ENCODE measurements around the gene UHRF2.

The UHRF2 gene

GRCh38 chr9:6426117-6426516 is 13.1 kb downstream of the UHRF2 start:
- Histone ChIP-seq H3K4me1 (ENCODE audit: insufficient read depth, low read length, poor library complexity, severe bottlenecking) (peaks cover 32% of the 10 kb centered on the region), H3K27me3 (ENCODE audit: insufficient read depth, low read length, poor library complexity, severe bottlenecking) (no peaks in the 10 kb centered on the region), H3K79me2 (ENCODE audit: insufficient read depth, low read length) (peaks cover 99% of the 10 kb centered on the region), H3K36me3 (ENCODE audit: insufficient read depth, low read length) (peaks cover 44% of the 10 kb centered on the region; the same call in 1 of the 2 replicates), H4K20me1 (ENCODE audit: insufficient read depth, low read length, poor library complexity, severe bottlenecking) (peaks cover 86% of the 10 kb centered on the region), H3F3A (ENCODE audit: low read depth) (no peaks in the 10 kb centered on the region), H3K9me2 (replicated peaks; ENCODE audit: low read depth, low read length) (no peaks in the 10 kb centered on the region), H3K9me3 (ENCODE audit: insufficient read depth, low read depth, low read length) (no peaks in the 10 kb centered on the region), H3K9ac (ENCODE audit: low read depth, low read length, poor library complexity, severe bottlenecking) (no peak overlapping the region), H3K4me2 (ENCODE audit: low read depth, low read length, poor library complexity, severe bottlenecking) (peak overlapping the region; percentile 9), H3K4me3 (ENCODE audit: low read length, poor library complexity, severe bottlenecking) (no peak overlapping the region), H2AFZ (ENCODE audit: low read length) (no peak overlapping the region)
- TF ChIP-seq EZH2phosphoT487 (IDR thresholded peaks at IDR 0.05; ENCODE audit: borderline replicate concordance) (no peak), CTCF (conservative IDR thresholded peaks at IDR 0.05; ENCODE audit: low read length) (no peak)

- Histone ChIP-seq H3K9ac (ENCODE audit: low read depth, low read length, poor library complexity, severe bottlenecking) (no peak overlapping the region), H3K9me2 (replicated peaks; ENCODE audit: low read depth, low read length) (no peaks in the 10 kb centered on the region), H3F3A (ENCODE audit: low read depth) (no peaks in the 10 kb centered on the region), H3K36me3 (ENCODE audit: insufficient read depth, low read length) (peaks cover 37% of the 10 kb centered on the region; the same call in 1 of the 2 replicates), H3K27me3 (ENCODE audit: insufficient read depth, low read length, poor library complexity, severe bottlenecking) (no peaks in the 10 kb centered on the region), H3K4me2 (ENCODE audit: low read depth, low read length, poor library complexity, severe bottlenecking) (no peak overlapping the region), H3K9me3 (ENCODE audit: insufficient read depth, low read depth, low read length) (no peaks in the 10 kb centered on the region), H3K79me2 (ENCODE audit: insufficient read depth, low read length) (peaks cover 100% of the 10 kb centered on the region), H4K20me1 (ENCODE audit: insufficient read depth, low read length, poor library complexity, severe bottlenecking) (peaks cover 76% of the 10 kb centered on the region), H3K4me1 (ENCODE audit: insufficient read depth, low read length, poor library complexity, severe bottlenecking) (peaks cover 31% of the 10 kb centered on the region), H3K4me3 (ENCODE audit: low read length, poor library complexity, severe bottlenecking) (no peak overlapping the region), H2AFZ (ENCODE audit: low read length) (no peak overlapping the region)
- no peak for TF ChIP-seq CTCF (conservative IDR thresholded peaks at IDR 0.05; ENCODE audit: low read length)
- no peak for TF ChIP-seq EZH2phosphoT487 (IDR thresholded peaks at IDR 0.05; ENCODE audit: borderline replicate concordance)
Measured at GRCh38 chr9:6428940-6429889, 16.2 kb downstream of the UHRF2 start.

- no peak overlapping the region for H3K4me3 ChIP-seq (ENCODE audit: low read length, poor library complexity, severe bottlenecking)
- no peak overlapping the region for H3K4me2 ChIP-seq (ENCODE audit: low read depth, low read length, poor library complexity, severe bottlenecking)
- H2AFZ ChIP-seq (ENCODE audit: low read length), result no peak overlapping the region
- H3K79me2 ChIP-seq (ENCODE audit: insufficient read depth, low read length), result peaks cover 100% of the 10 kb centered on the region
- no peaks in the 10 kb centered on the region for H3F3A ChIP-seq (ENCODE audit: low read depth)
- peaks cover 43% of the 10 kb centered on the region; the same call in 1 of the 2 replicates for H3K36me3 ChIP-seq (ENCODE audit: insufficient read depth, low read length)
- no peak for TF ChIP-seq CTCF (conservative IDR thresholded peaks at IDR 0.05; ENCODE audit: low read length)
- no peak for TF ChIP-seq EZH2phosphoT487 (IDR thresholded peaks at IDR 0.05; ENCODE audit: borderline replicate concordance)
- H3K4me1 ChIP-seq (ENCODE audit: insufficient read depth, low read length, poor library complexity, severe bottlenecking), result peaks cover 27% of the 10 kb centered on the region
- no peaks in the 10 kb centered on the region for H3K27me3 ChIP-seq (ENCODE audit: insufficient read depth, low read length, poor library complexity, severe bottlenecking)
- no peaks in the 10 kb centered on the region for H3K9me3 ChIP-seq (ENCODE audit: insufficient read depth, low read depth, low read length)
- peaks cover 76% of the 10 kb centered on the region for H4K20me1 ChIP-seq (ENCODE audit: insufficient read depth, low read length, poor library complexity, severe bottlenecking)
- H3K9ac ChIP-seq (ENCODE audit: low read depth, low read length, poor library complexity, severe bottlenecking), result no peak overlapping the region
- H3K9me2 ChIP-seq (replicated peaks; ENCODE audit: low read depth, low read length), result no peaks in the 10 kb centered on the region
Measured at GRCh38 chr9:6431038-6431437, 18.0 kb downstream of the UHRF2 start.
